Common myeloid progenitor, CD34-positive (primary cell): ENCODE data around the gene CYP4A22.

Experiments
- CTCF ChIA-PET: fragments of 350-600 bp; sonication (Branson Sonifier 250); formaldehyde crosslinking; loops from one replicate; lab custom pipeline; 2021; ENCODE audit warnings: antibody characterized with exemption; lab: Charles Lee
- POLR2A ChIA-PET: fragments of 350-600 bp; sonication (Branson Sonifier 250); formaldehyde crosslinking; loops from one replicate; lab custom pipeline; 2021; ENCODE audit warnings: antibody characterized with exemption; lab: Charles Lee
- DNase-seq, 3 donors: peaks; one replicate each; pipeline versions ENCODE4 v3.0.0 to v3.0.0-alpha.2; 2013
- H3K27ac ChIP-seq, 2 experiments: 1 replicate in 1 of 2; 2 replicates in 1 of 2; pipeline ENCODE4 v1.7.0; 2013; ENCODE audit warnings: inconsistent platforms in 2 of 2, low read length in 2 of 2, mild to moderate bottlenecking in 2 of 2, low read depth in 1 of 2, moderate library complexity in 1 of 2; ENCODE audit not compliant: severe bottlenecking in 2 of 2, insufficient read depth in 1 of 2, poor library complexity in 1 of 2
- H3K27me3 ChIP-seq, 5 experiments: replicated peaks in 2 of 5; 1 replicate in 3 of 5; 2 replicates in 2 of 5; pipeline versions ENCODE4 v1.6.1 to v1.7.0; 2013; ENCODE audit warnings: low read length in 4 of 5, mild to moderate bottlenecking in 2 of 5, moderate library complexity in 2 of 5, inconsistent platforms in 1 of 5; ENCODE audit not compliant: insufficient read depth in 5 of 5, control insufficient read depth in 4 of 5
- H3K36me3 ChIP-seq, 4 experiments: 1 replicate in 2 of 4; 2 replicates in 2 of 4; pipeline versions ENCODE4 v1.6.1 to v1.7.0; 2013; ENCODE audit warnings: low read length in 3 of 4, control low read depth in 1 of 4, mild to moderate bottlenecking in 1 of 4; ENCODE audit not compliant: control insufficient read depth in 4 of 4, insufficient read depth in 4 of 4
- H3K4me1 ChIP-seq, 4 experiments: 1 replicate in 3 of 4; 2 replicates in 1 of 4; pipeline versions ENCODE4 v1.6.1 to v1.7.1; 2013; ENCODE audit warnings: low read length in 3 of 4, mild to moderate bottlenecking in 3 of 4, control low read depth in 1 of 4, inconsistent platforms in 1 of 4, moderate library complexity in 1 of 4; ENCODE audit not compliant: control insufficient read depth in 4 of 4, insufficient read depth in 4 of 4; ENCODE audit errors: control extremely low read depth in 1 of 4
- H3K4me3 ChIP-seq, 7 experiments: 1 replicate in 4 of 7; 2 replicates in 3 of 7; pipeline versions ENCODE4 v1.5.1 to v1.7.0; 2013; ENCODE audit warnings: mild to moderate bottlenecking in 7 of 7, low read length in 6 of 7, moderate library complexity in 6 of 7, inconsistent platforms in 2 of 7, low read depth in 2 of 7, control low read depth in 1 of 7; ENCODE audit not compliant: insufficient read depth in 4 of 7, control insufficient read depth in 1 of 7; ENCODE audit errors: extremely low read depth in 1 of 7
- H3K9me3 ChIP-seq, 5 experiments: 1 replicate in 4 of 5; 2 replicates in 1 of 5; pipeline versions ENCODE4 v1.6.1 to v1.7.1; 2013; ENCODE audit warnings: low read length in 4 of 5, mild to moderate bottlenecking in 2 of 5, inconsistent platforms in 1 of 5, low read depth in 1 of 5, moderate library complexity in 1 of 5; ENCODE audit not compliant: control insufficient read depth in 4 of 5, insufficient read depth in 2 of 5; ENCODE audit errors: control extremely low read depth in 1 of 5
- WGBS: methylation state at CpG from one replicate; pipeline ENCODE4 v1.1.5; 2013; ENCODE audit not compliant: insufficient coverage; 5-methylcytosine and 5-hydroxymethylcytosine counted together

CYP4A22 gene

DNA sequence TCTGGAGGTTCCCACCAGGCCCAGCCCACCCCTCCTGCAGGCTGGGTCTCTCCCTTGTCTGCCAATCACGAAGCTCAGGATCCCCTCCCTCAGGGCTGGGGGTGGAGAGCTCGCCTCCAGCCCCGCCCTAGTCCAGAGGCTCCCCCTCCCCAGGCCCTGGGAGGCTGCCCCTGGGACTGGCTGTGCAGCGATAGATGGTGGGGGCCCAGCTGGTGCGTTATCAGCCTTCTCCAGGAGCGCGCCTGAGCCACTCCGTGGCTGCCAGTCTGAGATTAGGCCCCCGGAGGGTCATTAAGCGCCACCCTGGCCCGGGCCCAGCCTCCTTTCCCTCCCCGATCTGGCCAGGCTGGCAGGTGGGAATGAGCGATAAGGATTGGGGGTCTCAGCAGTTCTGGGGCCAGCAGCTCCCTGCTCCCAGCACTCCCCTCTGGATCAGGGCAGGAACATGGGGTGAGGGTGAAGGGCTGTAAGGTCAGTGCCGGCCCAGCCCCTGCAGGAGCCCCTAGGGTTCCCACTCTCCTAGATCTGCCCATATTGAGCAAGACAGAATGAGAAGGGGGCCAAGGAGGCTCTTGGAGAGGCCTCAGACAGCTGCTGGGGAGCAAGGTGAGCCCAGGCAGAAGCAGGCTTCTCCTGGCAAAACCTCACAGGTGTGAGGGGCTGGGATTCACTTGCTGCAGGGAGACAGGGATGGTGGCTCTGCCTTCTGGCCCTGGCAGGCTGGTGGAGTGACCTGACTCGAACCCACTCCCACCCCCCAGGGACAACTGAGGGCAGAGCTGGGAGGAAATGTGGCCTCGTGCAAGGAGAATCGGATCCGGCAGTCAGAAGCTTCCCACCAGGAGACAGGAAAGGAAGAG lies 44.1 kb downstream of the CYP4A22 start:
- H3K4me1 ChIP-seq: peaks cover 4 to 55% (median 45%) of the 10 kb centered on the region in 4 experiments
- ChIA-PET POLR2A (interaction anchor here (1.0 to 1.2 kb wide), 3 partner anchors 44 to 92 kb away, joined by 3 to 4 read pairs (median 3); no protein-coding TSS in a partner anchor), CTCF (interaction anchor here (0.6 to 11.1 kb wide), 8 partner anchors 8 to 208 kb away, joined by 3 to 173 read pairs (median 3); partner anchors contain the start of gene PDZK1IP1)
- no peaks in the 10 kb centered on the region for H3K9me3 ChIP-seq
- H3K27me3 ChIP-seq: no peaks in the 10 kb centered on the region
- H3K36me3 ChIP-seq: no peaks in the 10 kb centered on the region
- H3K27ac ChIP-seq: peak overlapping the region; percentile 6 to 78
- DNase-seq: peak; percentile 91 to 97 (median 95)
- WGBS: 8% methylated on average over 2 of the region's 18 CpGs
- peak overlapping the region in 3 of 7 experiments; percentile 0 to 84 (median 29) for H3K4me3 ChIP-seq

DNA sequence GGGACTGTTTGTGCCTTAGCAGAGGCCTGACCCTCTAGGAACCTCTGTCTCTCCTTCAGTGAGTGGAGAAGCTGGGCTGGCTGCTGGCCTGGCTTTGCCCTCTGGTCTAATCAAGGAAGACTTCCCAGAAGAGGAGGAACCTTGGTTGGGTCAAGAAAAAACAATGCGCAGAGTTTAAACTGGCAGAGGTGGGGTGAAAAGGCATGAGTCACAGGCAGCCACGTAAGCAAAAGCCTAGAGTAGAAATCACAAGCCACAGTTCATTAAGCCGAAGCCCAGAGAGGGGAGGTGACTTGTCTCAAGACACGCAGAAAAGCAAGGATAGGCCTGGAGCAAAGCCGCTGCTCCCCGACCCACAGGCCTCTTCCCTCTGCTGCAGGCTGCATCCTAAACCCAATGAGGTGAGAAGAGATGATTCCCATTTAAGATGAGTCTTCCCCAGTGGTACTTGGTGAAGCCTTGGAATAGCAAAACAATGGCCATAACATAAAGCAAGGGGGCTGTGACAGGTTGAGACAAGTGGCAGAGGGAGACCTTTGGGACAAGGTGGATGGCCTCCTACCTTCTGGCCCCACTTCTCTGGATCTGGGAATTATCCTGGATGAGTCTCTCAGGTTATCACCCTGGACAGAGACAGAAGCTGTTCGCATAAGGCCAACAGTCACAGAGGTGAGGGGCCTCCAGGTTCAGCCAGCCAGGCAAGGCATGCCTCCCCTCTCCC lies 44.9 kb downstream of the CYP4A22 start:
- ChIA-PET CTCF (interaction anchor here (1.4 to 11.1 kb wide), 6 partner anchors 8 to 207 kb away, joined by 3 to 173 read pairs (median 12); partner anchors contain the start of genes CMPK1 and PDZK1IP1), POLR2A (interaction anchor here (1.1 kb wide), 1 partner anchor 43 kb away, joined by 3 read pairs; no protein-coding TSS in a partner anchor)
- Histone ChIP-seq H3K27me3 (no peaks in the 10 kb centered on the region), H3K4me1 (peaks cover 4 to 55% (median 45%) of the 10 kb centered on the region in 4 experiments), H3K36me3 (no peaks in the 10 kb centered on the region), H3K27ac (peak overlapping the region; percentile 6 to 78), H3K9me3 (no peaks in the 10 kb centered on the region), H3K4me3 (no peak overlapping the region)
- DNase-seq: peak; percentile 20 to 64 (median 46)
- 79% methylated on average over 7 of the region's 7 CpGs for WGBS

DNA sequence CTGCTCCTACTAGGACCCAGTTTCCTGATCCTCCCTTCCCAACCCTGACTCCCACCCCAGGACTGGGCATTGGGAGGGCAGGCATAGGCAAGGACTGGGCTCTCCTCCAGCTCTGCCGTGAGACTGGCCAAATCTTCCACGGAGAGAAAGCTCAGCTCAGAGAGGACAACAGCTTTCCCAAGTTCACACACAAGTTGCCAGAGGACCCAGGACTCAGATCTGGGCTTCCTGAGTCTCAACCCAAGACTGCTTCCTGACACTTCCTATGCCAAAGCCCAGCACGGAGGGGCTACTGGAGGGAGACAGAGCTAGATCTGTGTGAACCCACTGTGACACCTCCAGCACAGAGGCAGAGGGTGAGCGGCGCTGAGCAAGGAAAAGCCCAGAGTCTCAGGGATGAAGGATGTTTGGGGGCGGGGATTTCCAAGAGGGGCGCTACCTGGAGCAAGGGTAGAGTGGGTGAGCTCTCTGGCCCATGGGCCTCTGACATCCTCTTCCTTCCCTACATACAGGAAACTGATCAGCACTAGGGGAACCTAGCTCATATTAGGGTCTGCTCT lies 45.5 kb downstream of the CYP4A22 start:
- ChIA-PET POLR2A (no interaction called here), CTCF (interaction anchor here (1.4 to 11.1 kb wide), 5 partner anchors 7 to 151 kb away, joined by 5 to 173 read pairs (median 19); partner anchors contain the start of genes CMPK1 and PDZK1IP1)
- H3K36me3 ChIP-seq: no peaks in the 10 kb centered on the region
- WGBS: 69% methylated on average over 7 of the region's 7 CpGs
- no peaks in the 10 kb centered on the region for H3K27me3 ChIP-seq
- no peak overlapping the region for H3K4me3 ChIP-seq
- H3K4me1 ChIP-seq: peaks cover 4 to 55% (median 45%) of the 10 kb centered on the region in 4 experiments
- DNase-seq: no peak
- peak overlapping the region in 1 of 2 experiments; percentile 78 for H3K27ac ChIP-seq
- no peaks in the 10 kb centered on the region for H3K9me3 ChIP-seq

DNA sequence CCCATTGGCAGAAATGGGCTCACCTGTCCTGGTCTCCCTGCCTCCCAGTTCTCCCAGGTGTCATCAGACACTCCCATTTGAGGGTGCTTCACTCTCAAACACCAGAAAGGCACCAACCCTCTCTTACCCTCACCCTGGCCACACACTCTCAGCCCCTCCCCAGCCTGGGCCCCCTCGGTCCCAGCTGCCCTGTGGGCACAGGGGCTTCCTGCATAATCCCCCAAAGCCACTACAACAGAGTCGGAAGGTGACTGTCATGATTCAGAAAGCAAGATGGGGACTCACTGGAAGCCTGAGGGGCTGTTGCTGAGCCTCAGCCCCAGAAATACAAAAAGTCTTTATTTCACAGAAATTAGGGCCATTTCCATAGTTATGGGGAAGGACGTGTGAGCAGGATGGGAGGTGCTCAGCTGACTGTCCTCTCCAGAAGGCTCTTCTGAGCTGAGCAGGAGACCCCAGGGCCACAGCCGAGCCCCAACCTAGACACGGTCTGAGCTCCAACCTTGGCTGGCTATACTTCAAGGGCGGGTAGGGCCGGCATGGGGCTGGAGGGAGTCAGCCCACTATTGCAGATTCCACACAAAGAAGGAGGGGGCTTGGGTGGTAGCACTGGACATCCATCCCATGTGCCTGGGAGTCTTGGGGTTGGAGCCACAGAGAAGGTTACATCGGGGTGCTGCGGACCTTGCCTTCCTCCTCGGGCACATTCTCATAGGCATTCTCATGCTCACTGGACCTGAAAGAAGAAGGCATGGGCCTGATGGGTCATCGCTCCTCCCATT lies 46.3 kb downstream of the CYP4A22 start:
- WGBS: 100% methylated on average over 4 of the region's 11 CpGs
- peak overlapping the region in 1 of 7 experiments; percentile 16 for H3K4me3 ChIP-seq
- H3K27ac ChIP-seq: no peak overlapping the region
- ChIA-PET POLR2A (interaction anchor here (0.9 kb wide), 1 partner anchor 12 kb away, joined by 3 read pairs; no protein-coding TSS in a partner anchor), CTCF (interaction anchor here (1.4 to 11.7 kb wide), 7 partner anchors 4 to 150 kb away, joined by 5 to 173 read pairs (median 19); partner anchors contain the start of genes CMPK1 and PDZK1IP1)
- no peaks in the 10 kb centered on the region for H3K27me3 ChIP-seq
- DNase-seq: peak in 1 of 3 donors; percentile 51
- H3K9me3 ChIP-seq: no peaks in the 10 kb centered on the region
- H3K36me3 ChIP-seq: no peaks in the 10 kb centered on the region
- peaks cover 4 to 53% (median 45%) of the 10 kb centered on the region in 4 experiments for H3K4me1 ChIP-seq

DNA sequence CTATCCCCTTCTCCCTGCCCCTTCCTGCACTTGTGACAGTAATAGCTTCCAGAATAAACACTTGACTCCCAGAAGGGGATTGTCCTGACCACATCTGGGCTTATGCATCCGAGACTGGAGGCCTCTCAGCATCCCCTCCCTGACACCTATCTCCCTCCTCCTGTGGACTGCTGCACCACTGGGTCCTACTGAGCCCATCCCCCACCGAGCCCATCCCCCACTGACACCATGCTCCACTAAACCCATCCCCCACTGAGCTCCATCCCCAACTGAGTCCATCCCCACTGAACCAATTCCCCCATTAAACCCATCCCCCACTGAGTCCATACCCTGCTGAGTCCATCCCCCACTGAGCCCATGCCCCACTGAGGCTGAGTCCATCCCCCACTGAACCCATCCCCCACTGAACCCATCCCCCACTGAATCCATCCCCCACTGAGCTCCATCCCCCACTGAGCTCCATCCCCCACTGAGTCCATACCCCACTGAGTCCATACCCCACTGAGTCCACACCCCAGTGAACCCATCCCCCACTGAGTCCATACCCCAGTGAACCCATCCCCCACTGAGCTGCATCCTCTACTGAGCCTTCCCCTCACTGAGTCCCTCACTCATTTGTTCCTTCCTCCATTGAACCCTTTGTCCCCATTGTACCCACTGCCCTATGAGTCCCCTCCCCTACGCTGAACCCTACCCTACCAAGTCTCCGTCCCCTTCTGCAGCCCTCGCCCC lies 47.0 kb downstream of the CYP4A22 start:
- H3K4me3 ChIP-seq: no peak overlapping the region
- H3K36me3 ChIP-seq: no peaks in the 10 kb centered on the region
- 100% methylated on average over 5 of the region's 5 CpGs for whole genome bisulfite sequencing
- peak in 2 of 3 donors; percentile 42 to 58 for DNase-seq
- no peaks in the 10 kb centered on the region for H3K27me3 ChIP-seq
- H3K4me1 ChIP-seq: peaks cover 4 to 48% (median 41%) of the 10 kb centered on the region in 4 experiments
- POLR2A ChIA-PET: interaction anchor here (0.9 kb wide), 1 partner anchor 11 kb away, joined by 3 read pairs; no protein-coding TSS in a partner anchor
- H3K9me3 ChIP-seq: no peaks in the 10 kb centered on the region
- H3K27ac ChIP-seq: no peak overlapping the region
- CTCF ChIA-PET: interaction anchor here (1.0 to 11.7 kb wide), 7 partner anchors 4 to 79 kb away, joined by 3 to 173 read pairs (median 19); partner anchors contain the start of gene PDZK1IP1
